ENCODE measurements around the gene PET117.

DNA sequence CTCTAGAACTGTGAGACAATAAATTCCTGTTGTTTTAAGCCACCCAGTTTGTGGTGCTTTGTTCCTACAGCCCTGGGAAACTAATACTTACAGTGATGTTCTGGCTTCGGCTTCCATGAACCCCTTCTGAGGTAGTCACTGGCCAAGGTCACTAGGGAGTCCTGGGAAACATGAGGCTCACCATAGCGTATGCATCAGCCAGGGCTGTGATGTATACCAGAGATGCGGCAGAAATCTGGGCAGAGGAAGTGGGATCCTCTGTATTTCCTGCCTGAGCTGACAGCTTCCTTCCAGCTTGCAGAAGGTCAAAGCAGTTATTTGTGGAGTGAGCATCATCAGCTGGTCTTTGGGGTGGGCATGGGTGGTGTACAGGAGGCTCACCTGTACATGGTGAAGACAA lies 27.9 kb downstream of the PET117 start:
- TF ChIP-seq, protein P1, sequence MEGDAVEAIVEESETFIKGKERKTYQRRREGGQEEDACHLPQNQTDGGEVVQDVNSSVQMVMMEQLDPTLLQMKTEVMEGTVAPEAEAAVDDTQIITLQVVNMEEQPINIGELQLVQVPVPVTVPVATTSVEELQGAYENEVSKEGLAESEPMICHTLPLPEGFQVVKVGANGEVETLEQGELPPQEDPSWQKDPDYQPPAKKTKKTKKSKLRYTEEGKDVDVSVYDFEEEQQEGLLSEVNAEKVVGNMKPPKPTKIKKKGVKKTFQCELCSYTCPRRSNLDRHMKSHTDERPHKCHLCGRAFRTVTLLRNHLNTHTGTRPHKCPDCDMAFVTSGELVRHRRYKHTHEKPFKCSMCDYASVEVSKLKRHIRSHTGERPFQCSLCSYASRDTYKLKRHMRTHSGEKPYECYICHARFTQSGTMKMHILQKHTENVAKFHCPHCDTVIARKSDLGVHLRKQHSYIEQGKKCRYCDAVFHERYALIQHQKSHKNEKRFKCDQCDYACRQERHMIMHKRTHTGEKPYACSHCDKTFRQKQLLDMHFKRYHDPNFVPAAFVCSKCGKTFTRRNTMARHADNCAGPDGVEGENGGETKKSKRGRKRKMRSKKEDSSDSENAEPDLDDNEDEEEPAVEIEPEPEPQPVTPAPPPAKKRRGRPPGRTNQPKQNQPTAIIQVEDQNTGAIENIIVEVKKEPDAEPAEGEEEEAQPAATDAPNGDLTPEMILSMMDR (IDR thresholded peaks at IDR 0.05; ENCODE audit: extremely low read depth in 1 of 2, insufficient read depth in 1 of 2, low read depth in 1 of 2, low read length in 2 of 2), result no peak
- TF ChIP-seq, protein P2, sequence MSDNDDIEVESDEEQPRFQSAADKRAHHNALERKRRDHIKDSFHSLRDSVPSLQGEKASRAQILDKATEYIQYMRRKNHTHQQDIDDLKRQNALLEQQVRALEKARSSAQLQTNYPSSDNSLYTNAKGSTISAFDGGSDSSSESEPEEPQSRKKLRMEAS (IDR thresholded peaks at IDR 0.05; ENCODE audit: insufficient read depth, insufficient read length), result no peak
- TF ChIP-seq EZH2 (IDR thresholded peaks at IDR 0.05; ENCODE audit: borderline replicate concordance, low read depth, low read length, severe bottlenecking), result no peak
- no peak for TF ChIP-seq POLR2A (IDR thresholded peaks at IDR 0.05; ENCODE audit: low read depth, low read length)
- TF ChIP-seq MYC (IDR thresholded peaks at IDR 0.05; ENCODE audit: low read depth, low read length), result no peak

Measured in endothelial cell of umbilical vein (primary cell).